Astrocyte (in vitro differentiated cells and primary cell): ENCODE data around the gene DENND2A.

Source experiments
- CTCF ChIP-seq: IDR thresholded peaks from 2 replicates; pipeline ENCODE4 v1.5.1; 2011; ENCODE audit warnings: low read depth, mild to moderate bottlenecking, inconsistent platforms, low read length, moderate library complexity; ENCODE audit not compliant: insufficient read depth
- EZH2 ChIP-seq: IDR thresholded peaks from 2 replicates; pipeline ENCODE4 v1.6.1; 2012; ENCODE audit warnings: mild to moderate bottlenecking, low read length, inconsistent platforms; ENCODE audit not compliant: insufficient read depth

GRCh38 chr7:140611641-140612040 is 29.0 kb downstream of the DENND2A start:
- TF ChIP-seq CTCF = no peak
- no peak for TF ChIP-seq EZH2
